Activated CD4-positive, CD25-positive, alpha-beta regulatory T cell treated with anti-CD3 and anti-CD28 coated beads, Interleukin-2, amount 50 U/mL, for 16 hours (primary cell): ENCODE measurements around the gene TMEM150B.
"Not testable (repeated sequence)": the region's sequence is repeated elsewhere in the genome, so short reads cannot be mapped to it uniquely, and the experiment has no call there.

Experiments used
- DNase-seq: peaks from one replicate; pipeline ENCODE4 v3.0.0-alpha.2; 2020; ENCODE audit warnings: low read depth, low spot score

TMEM150B gene

DNA sequence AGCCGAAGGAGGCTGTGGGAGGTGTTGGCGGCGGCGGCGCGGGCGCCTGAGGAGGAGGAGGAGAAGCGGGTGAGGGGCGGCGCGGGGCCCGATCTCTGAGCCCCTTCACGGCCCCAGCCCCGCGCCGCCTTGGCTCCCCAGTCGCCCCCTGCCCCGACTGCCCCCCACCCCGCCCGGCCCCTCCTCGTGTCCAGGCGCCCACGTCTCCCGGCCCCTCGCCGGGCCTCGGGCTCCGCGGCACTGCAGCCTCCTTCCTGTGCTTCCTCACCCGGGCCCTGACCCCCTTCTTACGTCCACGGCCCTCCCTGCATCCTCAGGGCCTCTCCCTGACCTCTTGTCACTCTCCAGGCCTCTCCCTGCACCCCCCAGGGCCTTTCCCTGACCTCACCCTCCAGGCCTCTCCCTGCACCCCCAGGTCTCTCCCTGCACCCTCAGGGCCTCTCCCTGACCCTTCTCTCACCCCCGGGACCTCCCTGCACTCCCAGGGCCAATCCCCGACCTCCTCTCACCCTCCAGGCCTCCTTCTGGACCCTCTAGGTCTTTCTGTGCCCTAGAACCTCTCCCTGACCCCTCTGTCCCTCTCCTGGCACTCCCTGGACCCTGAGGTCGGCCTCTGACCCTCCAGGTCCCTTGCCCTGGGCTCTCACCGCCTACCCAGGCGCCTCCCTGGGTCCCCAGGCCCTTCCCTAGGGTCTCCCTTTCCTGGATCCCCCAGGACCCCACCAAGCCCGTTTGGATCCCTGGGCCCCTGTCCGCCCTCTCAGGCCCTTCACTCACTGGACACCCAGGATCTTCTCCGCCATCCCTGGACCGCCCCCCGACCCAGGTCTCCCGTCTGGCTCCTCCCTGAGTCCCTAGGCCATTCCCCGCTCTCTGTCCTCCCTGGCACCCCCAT is 15.0 kb upstream of the TMEM150B start:
- DNase-seq = no peak

- DNase-seq = peak; percentile 100
Measured at GRCh38 chr19:55339105-55339888, 14.2 kb upstream of the TMEM150B start, which contains the start of gene KMT5C. KMT5C (plus strand) TSS chr19:55339876; CDS start chr19:55341937, 2,061 bp downstream.

GRCh38 chr19:55336101-55336500 is 11.0 kb upstream of the TMEM150B start:
- DNase-seq = no peak

DNA sequence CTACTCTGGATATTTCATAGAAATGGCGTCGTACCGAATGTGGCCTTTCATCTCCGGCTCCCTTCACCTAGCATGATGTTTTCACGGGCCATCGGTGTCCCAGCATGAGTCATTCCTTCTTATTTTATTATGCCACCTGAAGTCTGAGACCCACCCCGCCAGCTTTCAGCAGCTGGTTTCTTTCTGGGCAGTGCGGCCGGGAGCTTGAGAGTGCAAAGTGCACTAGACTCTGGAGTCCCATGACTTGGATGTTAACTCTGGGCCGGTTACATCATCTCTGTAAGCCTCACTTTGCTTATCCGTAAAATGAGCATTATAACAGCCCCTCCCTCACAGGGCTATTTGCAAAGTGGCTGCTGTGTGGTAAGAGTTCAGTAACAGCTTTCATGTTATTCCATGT is 8.7 kb upstream of the TMEM150B start:
- DNase-seq = no peak

DNA sequence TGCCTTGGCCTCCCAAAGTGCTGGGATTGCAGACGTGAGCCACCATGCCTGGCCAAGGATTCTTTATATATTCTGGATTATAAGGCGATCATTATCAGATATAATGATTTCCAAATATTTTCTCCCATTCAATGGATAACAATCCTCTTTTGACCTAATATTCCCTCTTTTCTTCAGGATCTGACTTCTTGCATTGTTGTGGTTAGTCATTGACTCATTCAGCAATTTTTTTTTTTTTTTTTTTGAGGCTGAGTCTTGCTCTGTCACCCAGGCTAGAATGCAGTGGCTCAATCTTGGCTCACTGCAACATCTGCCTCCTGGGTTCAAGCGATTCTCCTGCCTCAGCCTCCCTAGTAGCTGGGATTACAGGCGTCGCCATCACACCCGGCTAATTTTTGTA is 4.7 kb upstream of the TMEM150B start:
- DNase-seq = not testable (repeated sequence)

DNA sequence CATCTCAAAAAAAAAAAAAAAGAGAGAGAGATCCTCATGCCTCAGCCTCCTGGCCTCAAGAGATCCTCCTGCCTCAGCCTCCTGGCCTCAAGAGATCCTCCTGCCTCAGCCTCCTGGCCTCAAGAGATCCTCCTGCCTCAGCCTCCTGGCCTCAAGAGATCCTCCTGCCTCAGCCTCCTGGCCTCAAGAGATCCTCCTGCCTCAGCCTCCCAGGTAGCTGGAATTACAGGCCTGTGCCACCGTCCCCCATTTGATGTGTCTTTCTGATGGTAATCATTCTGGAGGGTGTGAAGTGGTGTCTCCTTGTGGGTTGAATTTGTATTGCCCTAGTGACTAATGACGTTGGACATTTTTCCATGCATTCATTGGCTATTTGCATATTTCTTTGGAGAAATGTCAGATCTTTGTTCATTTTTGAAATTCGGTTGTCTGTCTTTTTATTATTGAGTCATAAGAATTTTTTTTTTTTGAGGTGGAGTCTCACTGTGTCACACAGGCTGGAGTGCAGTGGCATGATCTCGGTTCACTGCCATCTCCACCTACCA is 3.7 kb upstream of the TMEM150B start:
- not testable (repeated sequence) for DNase-seq

DNA sequence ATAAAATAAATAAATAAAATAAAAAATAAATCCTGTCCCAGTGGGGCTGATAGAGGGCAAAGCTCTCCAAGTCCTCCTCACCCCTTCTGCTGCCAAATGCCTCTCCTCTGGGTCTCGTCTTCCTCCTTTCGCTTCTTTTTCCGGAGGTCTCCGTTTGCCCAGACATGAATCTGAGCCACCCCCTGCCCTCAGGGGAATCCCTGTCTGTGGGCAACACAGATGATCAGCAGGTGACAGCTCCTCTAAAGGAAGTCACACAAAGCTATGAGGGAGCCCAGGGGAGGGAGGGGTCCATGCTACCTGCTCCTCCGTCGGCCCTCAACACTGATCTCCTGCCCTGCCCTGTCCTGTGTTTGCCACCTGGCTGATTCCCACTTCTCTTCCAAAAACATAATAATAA is 479 bp downstream of the TMEM150B start:
- no peak for DNase-seq

GRCh38 chr19:55322204-55322885 is 2.8 kb downstream of the TMEM150B start:
- DNase-seq = no peak

GRCh38 chr19:55321466-55322137 is 3.5 kb downstream of the TMEM150B start:
- DNase-seq = no peak

GRCh38 chr19:55320844-55321419 is 4.2 kb downstream of the TMEM150B start:
- no peak for DNase-seq

- no peak for DNase-seq
Measured at GRCh38 chr19:55319785-55320184, 5.4 kb downstream of the TMEM150B start.

GRCh38 chr19:55316646-55317045 is 8.5 kb downstream of the TMEM150B start:
- no peak for DNase-seq

- DNase-seq = no peak
Measured at GRCh38 chr19:55315956-55316525, 9.1 kb downstream of the TMEM150B start.

GRCh38 chr19:55314396-55314795 is 10.7 kb downstream of the TMEM150B start:
- DNase-seq = no peak

- DNase-seq = no peak
Measured at GRCh38 chr19:55312621-55313512, 12.3 kb downstream of the TMEM150B start.

- no peak for DNase-seq
Measured at GRCh38 chr19:55311797-55312196, 13.3 kb downstream of the TMEM150B start.

- DNase-seq = no peak
Measured at GRCh38 chr19:55311397-55311796, 13.7 kb downstream of the TMEM150B start.

- DNase-seq = no peak
Measured at GRCh38 chr19:55310498-55310897, 14.6 kb downstream of the TMEM150B start.

DNA sequence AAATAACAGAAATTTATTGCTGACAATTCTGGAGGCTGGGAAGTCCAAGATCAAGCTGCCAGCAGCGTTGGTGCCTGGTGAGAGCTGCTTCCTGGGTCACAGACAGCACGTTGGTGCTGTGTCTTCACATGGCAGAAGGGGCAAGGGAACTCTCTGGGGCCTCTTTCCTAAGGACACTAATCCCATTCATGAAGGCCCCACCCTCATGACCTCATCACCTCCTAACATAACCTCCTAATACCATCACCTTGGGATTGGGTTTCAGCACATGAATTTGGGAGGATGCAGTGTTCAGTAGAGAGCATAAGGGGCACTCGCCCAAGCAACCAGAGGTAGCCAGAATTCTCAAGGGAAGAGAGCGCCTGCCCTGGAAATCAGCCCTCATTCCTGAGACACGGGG is 15.7 kb downstream of the TMEM150B start:
- no peak for DNase-seq
